Measurements from ENCODE around the gene MAP4K1.
A peak's percentile ranks its signal among the peaks of the same experiment; 100 is the strongest.
"Not testable (repeated sequence)": the region's sequence is repeated elsewhere in the genome, so short reads cannot be mapped to it uniquely, and the experiment has no call there.

Gene MAP4K1

DNA sequence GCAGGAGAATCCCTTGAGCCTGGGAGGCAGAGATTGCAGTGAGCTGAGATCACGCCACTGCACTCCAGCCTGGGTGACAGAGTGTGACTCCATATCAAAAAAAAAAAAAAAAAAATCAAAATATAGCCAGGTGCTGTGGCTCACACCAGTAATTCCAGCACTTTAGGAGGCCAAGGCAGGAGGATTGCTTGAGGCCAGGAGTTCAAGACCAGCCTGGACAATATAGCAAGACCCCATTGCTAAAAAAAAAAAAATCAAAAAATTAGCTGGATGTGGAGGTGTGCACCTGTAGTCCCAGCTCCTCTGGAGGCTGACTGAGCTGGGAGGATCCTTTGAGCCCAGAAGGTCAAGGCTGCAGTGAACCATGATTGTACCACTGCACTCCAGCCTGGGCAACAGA is 64.5 kb downstream of the MAP4K1 start:
- not testable (repeated sequence) for ATAC-seq (replicated peaks; ENCODE audit: extremely low read depth, poor library complexity, severe bottlenecking); H3K36me3 Mint-ChIP-seq (ENCODE audit: insufficient read depth); H3K4me3 Mint-ChIP-seq; H3K9me3 Mint-ChIP-seq; H3K27me3 Mint-ChIP-seq; DNase-seq (ENCODE audit: low spot score in 2 of 2); H3K27ac Mint-ChIP-seq (ENCODE audit: low read depth)
- H3K4me1 Mint-ChIP-seq = peaks cover 44% of the 10 kb centered on the region

DNA sequence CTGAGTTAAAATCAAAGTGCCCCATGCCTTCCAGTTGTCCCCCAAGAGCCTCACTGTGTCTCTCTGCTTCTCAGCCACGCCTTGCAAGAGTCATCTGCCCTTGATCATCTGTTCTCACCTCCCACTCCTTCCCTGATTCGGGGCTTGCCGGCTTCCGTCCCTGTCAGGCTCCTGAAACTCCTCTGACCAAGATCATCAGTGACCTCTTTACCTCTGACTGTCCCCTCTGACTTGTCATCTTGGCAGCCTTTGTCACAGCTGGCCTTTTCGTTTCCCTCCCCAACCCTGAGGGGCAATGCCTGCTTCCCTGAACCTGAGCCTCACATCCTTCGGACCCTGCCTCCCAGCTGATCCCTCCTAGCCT is 66.3 kb downstream of the MAP4K1 start:
- Mint-ChIP-seq H3K27ac (ENCODE audit: low read depth) (peak overlapping the region; percentile 14), H3K9me3 (no peaks in the 10 kb centered on the region), H3K4me1 (peaks cover 28% of the 10 kb centered on the region), H3K36me3 (ENCODE audit: insufficient read depth) (no peaks in the 10 kb centered on the region), H3K4me3 (peak overlapping the region; percentile 13), H3K27me3 (no peaks in the 10 kb centered on the region)
- ATAC-seq (replicated peaks; ENCODE audit: extremely low read depth, poor library complexity, severe bottlenecking) (no peak), DNase-seq (ENCODE audit: low spot score in 2 of 2) (no peak)

DNA sequence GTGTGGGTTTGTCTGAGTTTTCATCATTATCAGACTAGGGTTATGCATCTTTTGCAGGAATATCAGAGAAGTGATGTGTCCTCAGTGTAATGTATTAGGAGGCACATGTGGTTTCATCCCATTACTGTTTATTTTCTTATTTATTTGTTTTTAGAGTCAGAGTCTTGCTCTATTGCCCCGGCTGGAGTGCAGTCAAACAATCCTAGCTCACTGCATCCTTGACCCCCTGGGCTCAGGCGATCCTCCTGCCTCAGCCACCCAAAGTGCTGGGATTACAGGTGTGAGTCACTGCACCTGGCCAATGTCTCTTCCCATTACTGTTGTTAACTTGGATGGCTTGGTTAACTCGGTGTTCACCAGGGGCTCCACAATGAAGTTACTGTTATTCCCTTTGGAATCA is 67.4 kb downstream of the MAP4K1 start:
- Mint-ChIP-seq H3K4me3 (no peak overlapping the region), H3K9me3 (no peaks in the 10 kb centered on the region), H3K4me1 (peaks cover 23% of the 10 kb centered on the region), H3K27ac (ENCODE audit: low read depth) (no peak overlapping the region), H3K27me3 (no peaks in the 10 kb centered on the region), H3K36me3 (ENCODE audit: insufficient read depth) (no peaks in the 10 kb centered on the region)
- no peak for DNase-seq (ENCODE audit: low spot score in 2 of 2)
- no peak for ATAC-seq (replicated peaks; ENCODE audit: extremely low read depth, poor library complexity, severe bottlenecking)

DNA sequence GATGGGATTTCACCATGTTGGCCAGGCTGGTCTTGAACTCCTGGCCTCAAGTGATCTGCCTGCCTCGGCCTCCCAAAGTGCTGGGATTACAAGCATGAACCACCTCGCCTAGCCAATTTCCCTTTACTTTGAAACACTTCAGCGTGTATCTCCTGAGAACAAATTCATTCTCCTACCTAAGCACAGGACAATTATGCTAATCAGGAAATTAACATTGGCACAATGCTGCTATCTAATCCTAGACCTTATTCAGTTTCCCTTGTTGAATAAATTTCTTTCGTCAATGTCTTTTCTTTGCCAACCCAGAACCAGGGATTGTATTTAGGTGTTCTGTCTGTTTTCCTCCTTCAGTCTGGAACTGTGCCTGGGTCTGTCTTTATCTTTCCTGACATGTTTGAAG is 67.8 kb downstream of the MAP4K1 start:
- H3K4me3 Mint-ChIP-seq = no peak overlapping the region
- H3K9me3 Mint-ChIP-seq = no peaks in the 10 kb centered on the region
- no peaks in the 10 kb centered on the region for H3K27me3 Mint-ChIP-seq
- peaks cover 22% of the 10 kb centered on the region for H3K4me1 Mint-ChIP-seq
- DNase-seq (ENCODE audit: low spot score in 2 of 2) (no peak), ATAC-seq (replicated peaks; ENCODE audit: extremely low read depth, poor library complexity, severe bottlenecking) (no peak)
- H3K27ac Mint-ChIP-seq (ENCODE audit: low read depth) = no peak overlapping the region
- no peaks in the 10 kb centered on the region for H3K36me3 Mint-ChIP-seq (ENCODE audit: insufficient read depth)

DNA sequence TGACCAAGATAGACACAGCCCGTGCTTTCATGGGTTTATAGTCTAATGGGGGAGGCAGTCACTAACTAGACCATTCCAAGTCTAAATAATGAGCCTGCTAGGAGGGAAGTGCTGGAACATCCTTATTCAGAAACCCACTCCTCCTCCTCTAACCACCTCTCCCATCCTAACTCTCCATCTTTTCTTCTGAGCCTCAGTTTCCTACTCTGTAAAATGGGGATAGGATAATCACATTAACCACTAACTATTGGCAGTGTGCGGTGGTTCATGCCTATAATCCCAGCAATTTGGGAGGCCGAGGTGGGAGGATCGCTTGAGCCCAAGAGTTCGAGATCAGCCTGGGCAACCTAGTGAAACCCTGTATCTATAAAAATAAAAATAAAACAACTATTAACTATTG is 68.7 kb downstream of the MAP4K1 start:
- no peak for DNase-seq (ENCODE audit: low spot score in 2 of 2)
- H3K4me1 Mint-ChIP-seq = peaks cover 26% of the 10 kb centered on the region
- H3K9me3 Mint-ChIP-seq = no peaks in the 10 kb centered on the region
- H3K4me3 Mint-ChIP-seq = no peak overlapping the region
- no peaks in the 10 kb centered on the region for H3K36me3 Mint-ChIP-seq (ENCODE audit: insufficient read depth)
- no peaks in the 10 kb centered on the region for H3K27me3 Mint-ChIP-seq
- ATAC-seq (replicated peaks; ENCODE audit: extremely low read depth, poor library complexity, severe bottlenecking) = no peak
- H3K27ac Mint-ChIP-seq (ENCODE audit: low read depth) = no peak overlapping the region

DNA sequence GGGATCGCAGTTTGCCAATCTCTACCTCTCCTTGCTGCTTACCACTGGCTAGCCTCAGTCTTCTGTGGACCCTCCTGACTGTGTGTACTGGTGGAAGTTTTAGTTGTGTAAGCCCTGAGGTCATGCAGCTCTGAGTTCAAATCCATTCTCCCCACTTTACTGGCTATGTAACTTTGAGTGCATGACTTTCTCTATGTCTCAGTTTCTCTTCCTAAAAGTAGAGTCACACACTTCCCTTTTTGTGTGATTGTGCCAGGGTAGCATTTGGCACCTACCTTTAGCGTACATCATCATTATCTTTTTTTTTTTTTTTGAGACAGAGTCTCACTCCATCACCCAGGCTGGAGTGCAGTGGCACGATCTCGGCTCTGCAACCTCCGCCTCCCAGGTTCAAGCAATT is 70.3 kb downstream of the MAP4K1 start:
- no peak overlapping the region for H3K27ac Mint-ChIP-seq (ENCODE audit: low read depth)
- H3K9me3 Mint-ChIP-seq = no peaks in the 10 kb centered on the region
- DNase-seq (ENCODE audit: low spot score in 2 of 2) (no peak), ATAC-seq (replicated peaks; ENCODE audit: extremely low read depth, poor library complexity, severe bottlenecking) (no peak)
- no peaks in the 10 kb centered on the region for H3K27me3 Mint-ChIP-seq
- H3K36me3 Mint-ChIP-seq (ENCODE audit: insufficient read depth) = no peaks in the 10 kb centered on the region
- H3K4me1 Mint-ChIP-seq = peaks cover 20% of the 10 kb centered on the region
- H3K4me3 Mint-ChIP-seq = no peak overlapping the region

DNA sequence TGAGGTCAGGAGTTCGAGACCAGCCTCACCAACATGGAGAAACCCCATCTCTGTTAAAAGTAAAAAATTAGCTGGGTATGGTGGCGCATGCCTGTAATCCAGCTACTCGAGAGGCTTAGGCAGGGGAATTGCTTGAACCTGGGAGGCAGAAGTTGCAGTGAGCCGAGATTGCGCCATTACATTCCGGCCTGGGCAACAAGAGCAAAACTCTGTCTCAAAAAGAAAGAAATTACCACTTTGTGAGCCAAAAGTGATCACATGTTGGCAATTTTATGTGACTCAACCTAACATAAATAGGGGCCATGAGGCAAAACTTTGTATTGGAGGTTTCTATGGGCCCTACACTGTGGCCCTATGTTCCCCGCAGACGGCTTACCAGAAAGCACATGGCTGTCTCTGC is 72.2 kb downstream of the MAP4K1 start:
- no peak for ATAC-seq (replicated peaks; ENCODE audit: extremely low read depth, poor library complexity, severe bottlenecking)
- no peak overlapping the region for H3K4me3 Mint-ChIP-seq
- no peaks in the 10 kb centered on the region for H3K36me3 Mint-ChIP-seq (ENCODE audit: insufficient read depth)
- no peak overlapping the region for H3K27ac Mint-ChIP-seq (ENCODE audit: low read depth)
- H3K4me1 Mint-ChIP-seq = peaks cover 16% of the 10 kb centered on the region
- H3K9me3 Mint-ChIP-seq = no peaks in the 10 kb centered on the region
- no peak for DNase-seq (ENCODE audit: low spot score in 2 of 2)
- H3K27me3 Mint-ChIP-seq = no peaks in the 10 kb centered on the region

DNA sequence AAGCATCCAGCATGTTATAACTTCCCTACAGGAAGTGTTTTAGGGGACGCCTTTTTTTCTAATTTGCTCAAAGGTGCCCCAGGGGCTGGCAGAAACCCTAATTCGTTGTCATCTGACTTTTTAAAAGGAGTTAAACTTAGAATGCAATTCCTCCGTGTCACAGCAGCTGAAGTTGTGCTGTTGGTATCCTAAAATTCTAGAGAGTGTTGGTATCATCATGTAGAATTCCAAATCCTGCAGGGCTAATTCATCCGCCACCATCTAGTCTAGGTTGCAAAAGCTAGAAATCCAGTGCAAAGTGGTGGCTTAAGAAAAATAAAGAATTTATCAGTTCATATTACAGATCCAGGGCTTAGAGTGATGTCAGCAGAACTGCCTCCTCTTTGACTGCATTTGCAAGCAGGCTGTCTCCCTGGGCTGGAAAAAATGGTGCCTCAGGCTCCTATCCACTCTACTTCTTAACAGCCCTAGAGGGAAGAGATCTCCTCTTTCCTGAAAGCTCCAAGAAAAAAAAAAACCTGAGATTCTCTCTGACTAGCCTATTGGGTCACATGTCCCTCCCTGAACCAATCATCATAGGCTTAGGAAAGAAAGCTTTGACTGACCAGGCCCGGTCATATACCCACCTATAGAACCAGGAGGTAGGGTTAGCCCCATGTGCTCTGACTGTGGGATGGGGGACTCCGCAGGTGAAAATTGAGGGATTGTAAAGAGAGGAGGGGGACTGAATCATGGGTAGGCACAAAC is 73.0 kb downstream of the MAP4K1 start:
- ATAC-seq (replicated peaks; ENCODE audit: extremely low read depth, poor library complexity, severe bottlenecking) (no peak), DNase-seq (ENCODE audit: low spot score in 2 of 2) (no peak)

DNA sequence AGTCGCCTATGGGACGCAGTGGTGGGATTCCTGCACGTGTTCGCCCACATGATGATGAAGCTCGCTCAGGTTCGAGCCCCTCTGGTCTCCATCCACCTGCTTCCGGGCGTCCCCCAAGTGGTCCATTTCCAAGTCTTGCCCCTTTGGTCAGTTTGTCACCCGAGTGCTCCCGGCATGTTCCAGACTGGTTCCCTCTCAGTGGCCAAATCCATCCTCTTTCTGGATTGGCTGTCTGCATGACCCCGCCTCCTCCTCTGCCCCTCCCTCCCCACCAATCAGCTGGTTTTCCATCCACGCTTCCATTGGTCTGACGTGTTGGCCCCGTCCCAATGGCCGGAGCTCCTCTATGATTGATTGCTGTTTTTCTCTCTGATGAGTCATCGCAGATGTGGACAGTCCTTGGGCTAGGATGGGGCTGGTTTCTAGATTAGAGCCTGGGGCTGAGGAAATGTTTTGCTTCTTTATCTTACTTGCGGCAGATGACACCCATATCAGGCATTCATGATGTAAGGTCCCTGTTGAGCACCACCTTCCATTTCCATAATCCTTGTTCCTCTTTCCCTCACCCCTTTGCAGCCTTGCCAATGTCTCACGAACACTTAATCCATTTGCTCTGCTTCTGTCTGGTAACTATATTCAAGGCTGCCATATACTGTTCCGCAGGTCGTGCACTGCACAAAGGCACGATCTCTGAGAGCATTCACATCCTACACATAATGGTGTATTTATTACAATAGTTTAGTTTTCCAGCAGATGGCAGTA is 73.8 kb downstream of the MAP4K1 start:
- no peak overlapping the region for H3K27ac Mint-ChIP-seq (ENCODE audit: low read depth)
- peak; percentile 79 for ATAC-seq (replicated peaks; ENCODE audit: extremely low read depth, poor library complexity, severe bottlenecking)

More for the DNA sequence above, 73.0 kb downstream of the MAP4K1 start:
- Mint-ChIP-seq H3K27me3 (no peaks in the 10 kb centered on the region), H3K9me3 (no peaks in the 10 kb centered on the region), H3K4me1 (peaks cover 20% of the 10 kb centered on the region), H3K27ac (ENCODE audit: low read depth) (no peak overlapping the region), H3K36me3 (ENCODE audit: insufficient read depth) (no peaks in the 10 kb centered on the region), H3K4me3 (no peak overlapping the region)

DNA sequence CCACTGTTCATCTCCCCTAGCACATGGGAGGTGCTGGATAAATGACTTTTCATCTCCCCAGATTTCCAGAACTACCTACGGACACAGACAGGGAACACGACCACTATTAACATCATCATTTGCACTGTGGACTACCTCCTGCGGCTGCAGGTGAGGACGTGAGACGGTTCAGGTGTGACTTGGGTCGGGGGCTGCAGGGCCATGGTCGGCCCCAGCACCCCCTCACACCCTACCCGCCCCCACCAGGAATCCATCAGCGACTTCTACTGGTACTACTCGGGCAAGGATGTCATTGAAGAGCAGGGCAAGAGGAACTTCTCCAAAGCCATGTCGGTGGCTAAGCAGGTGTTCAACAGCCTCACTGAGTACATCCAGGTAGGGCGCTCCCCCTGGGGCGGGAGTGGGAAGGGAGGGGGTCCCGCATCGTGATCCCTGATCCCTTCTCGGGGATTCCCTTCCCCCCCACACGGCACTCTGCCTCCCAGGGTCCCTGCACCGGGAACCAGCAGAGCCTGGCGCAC is 74.4 kb downstream of the MAP4K1 start:
- Mint-ChIP-seq H3K27me3 (no peaks in the 10 kb centered on the region), H3K27ac (ENCODE audit: low read depth) (no peak overlapping the region), H3K36me3 (ENCODE audit: insufficient read depth) (peaks cover 6% of the 10 kb centered on the region), H3K4me1 (peaks cover 32% of the 10 kb centered on the region), H3K4me3 (no peak overlapping the region), H3K9me3 (no peaks in the 10 kb centered on the region)
- ATAC-seq (replicated peaks; ENCODE audit: extremely low read depth, poor library complexity, severe bottlenecking) = no peak
- no peak for DNase-seq (ENCODE audit: low spot score in 2 of 2)

More for the DNA sequence above, 73.8 kb downstream of the MAP4K1 start:
- H3K4me1 Mint-ChIP-seq = peaks cover 26% of the 10 kb centered on the region
- H3K9me3 Mint-ChIP-seq = no peaks in the 10 kb centered on the region
- no peak for DNase-seq (ENCODE audit: low spot score in 2 of 2)
- H3K27me3 Mint-ChIP-seq = no peaks in the 10 kb centered on the region
- no peak overlapping the region for H3K4me3 Mint-ChIP-seq
- H3K36me3 Mint-ChIP-seq (ENCODE audit: insufficient read depth) = peaks cover under 1% of the 10 kb centered on the region

DNA sequence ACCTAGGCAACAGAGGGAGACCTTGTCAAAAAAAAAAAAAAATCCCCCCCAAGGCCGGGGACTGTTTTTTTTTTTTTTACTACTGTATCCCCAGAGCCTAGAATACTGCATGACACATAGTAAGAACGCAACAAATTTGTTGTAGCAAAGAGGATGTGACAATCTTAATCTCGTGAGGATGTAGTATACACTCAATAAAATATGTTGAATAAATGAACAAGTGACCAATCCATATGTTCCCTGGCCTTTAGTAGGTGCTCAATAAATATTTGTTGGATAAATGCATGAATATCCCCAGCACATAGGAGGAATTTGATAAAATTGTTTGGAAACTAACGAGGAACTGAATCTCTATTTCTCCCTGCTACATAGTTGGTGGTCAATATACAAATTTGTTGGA is 75.7 kb downstream of the MAP4K1 start:
- ATAC-seq (replicated peaks; ENCODE audit: extremely low read depth, poor library complexity, severe bottlenecking) (no peak), DNase-seq (ENCODE audit: low spot score in 2 of 2) (no peak)
- H3K4me3 Mint-ChIP-seq = no peak overlapping the region
- H3K27ac Mint-ChIP-seq (ENCODE audit: low read depth) = no peak overlapping the region
- peaks cover 45% of the 10 kb centered on the region for H3K4me1 Mint-ChIP-seq
- peaks cover 6% of the 10 kb centered on the region for H3K36me3 Mint-ChIP-seq (ENCODE audit: insufficient read depth)
- no peaks in the 10 kb centered on the region for H3K27me3 Mint-ChIP-seq
- no peaks in the 10 kb centered on the region for H3K9me3 Mint-ChIP-seq

DNA sequence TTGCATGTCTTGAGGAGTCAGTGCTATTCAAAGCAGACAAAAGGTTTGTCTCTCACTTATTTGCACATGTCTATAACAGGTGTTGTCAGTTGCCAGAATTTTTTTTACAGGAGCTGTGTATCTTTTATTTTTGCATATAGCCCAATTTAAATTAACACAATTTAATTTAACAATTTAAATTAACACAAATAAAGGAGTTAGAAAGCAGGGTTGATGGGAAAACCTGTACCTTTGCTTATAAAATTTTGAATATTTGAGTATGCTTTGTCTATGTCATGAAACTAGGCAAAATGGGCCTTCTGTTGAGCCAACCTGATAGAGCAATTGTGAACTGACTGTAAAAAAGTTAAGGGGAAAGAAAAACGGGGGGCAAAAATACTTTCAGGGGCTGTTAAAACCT is 78.0 kb downstream of the MAP4K1 start:
- DNase-seq (ENCODE audit: low spot score in 2 of 2) (no peak), ATAC-seq (replicated peaks; ENCODE audit: extremely low read depth, poor library complexity, severe bottlenecking) (no peak)
- H3K4me1 Mint-ChIP-seq = peaks cover 50% of the 10 kb centered on the region
- H3K36me3 Mint-ChIP-seq (ENCODE audit: insufficient read depth) = peaks cover 7% of the 10 kb centered on the region
- peaks cover 6% of the 10 kb centered on the region for H3K9me3 Mint-ChIP-seq
- H3K27ac Mint-ChIP-seq (ENCODE audit: low read depth) = no peak overlapping the region
- H3K4me3 Mint-ChIP-seq = no peak overlapping the region
- H3K27me3 Mint-ChIP-seq = no peaks in the 10 kb centered on the region
